Liver (tissue), 9 donors: ENCODE measurements around the gene NAV2. TPM values are rescaled to one million over a fixed set of nuclear protein-coding genes. Genes with fewer than 3 reads are reported as not detected.
A peak's percentile ranks its signal among the peaks of the same experiment; 100 is the strongest.

Experiments used
- DNase-seq: peaks from one replicate; pipeline ENCODE4 v3.0.0-alpha.2; 2017; ENCODE audit warnings: low spot score
- H3K27ac ChIP-seq, 2 donors: one replicate each; pipeline ENCODE4 v1.7.0; 2013; ENCODE audit warnings: inconsistent platforms in 2 of 2, low read length in 2 of 2, control low read depth in 1 of 2, low read depth in 1 of 2, mild to moderate bottlenecking in 1 of 2
- H3K27me3 ChIP-seq, 4 donors: one replicate each; pipeline versions ENCODE4 v1.6.1 to v1.7.0; 2013; ENCODE audit warnings: low read length in 3 of 4, inconsistent platforms in 1 of 4, mild to moderate bottlenecking in 1 of 4, moderate library complexity in 1 of 4; ENCODE audit not compliant: control insufficient read depth in 4 of 4, insufficient read depth in 4 of 4
- H3K36me3 ChIP-seq, 4 donors: one replicate each; pipeline versions ENCODE4 v1.6.1 to v1.7.0; 2013; ENCODE audit warnings: low read length in 3 of 4, mild to moderate bottlenecking in 3 of 4, low read depth in 1 of 4, moderate library complexity in 1 of 4; ENCODE audit not compliant: control insufficient read depth in 4 of 4, insufficient read depth in 3 of 4
- H3K4me1 ChIP-seq, 4 donors: one replicate each; pipeline versions ENCODE4 v1.6.1 to v1.7.0; 2013; ENCODE audit warnings: low read length in 3 of 4, mild to moderate bottlenecking in 3 of 4, moderate library complexity in 1 of 4; ENCODE audit not compliant: control insufficient read depth in 4 of 4, insufficient read depth in 4 of 4
- H3K4me3 ChIP-seq, 3 donors: one replicate each; pipeline versions ENCODE4 v1.6.1 to v1.7.0; 2013; ENCODE audit warnings: low read length in 3 of 3, control low read depth in 1 of 3, low read depth in 1 of 3, mild to moderate bottlenecking in 1 of 3
- H3K9ac ChIP-seq, 2 donors: one replicate each; pipeline ENCODE4 v1.7.0; 2013; ENCODE audit warnings: low read length in 2 of 2, mild to moderate bottlenecking in 2 of 2, moderate library complexity in 2 of 2, control low read depth in 1 of 2, low read depth in 1 of 2
- H3K9me3 ChIP-seq, 4 donors: one replicate each; pipeline versions ENCODE4 v1.6.1 to v1.7.0; 2013; ENCODE audit warnings: low read length in 3 of 4; ENCODE audit not compliant: control insufficient read depth in 4 of 4
- EGR1 ChIP-seq, 2 donors: IDR thresholded peaks; 2 replicates each; pipeline ENCODE4 v1.6.1; 2016 to 2018; ENCODE audit warnings: antibody characterized with exemption in 2 of 2, low read depth in 2 of 2
- FOXA1 ChIP-seq: IDR thresholded peaks from 2 replicates; pipeline ENCODE4 v1.6.1; 2016; ENCODE audit warnings: antibody characterized with exemption
- FOXA2 ChIP-seq: IDR thresholded peaks from 2 replicates; pipeline ENCODE4 v1.6.1; 2016; ENCODE audit warnings: antibody characterized with exemption
- GABPA ChIP-seq, 2 donors: IDR thresholded peaks in 1 of 2; conservative IDR thresholded peaks in 1 of 2; 2 replicates each; pipeline ENCODE4 v1.6.1; 2016; ENCODE audit warnings: antibody characterized with exemption in 2 of 2, mild to moderate bottlenecking in 1 of 2, moderate library complexity in 1 of 2
- HNF4G ChIP-seq: IDR thresholded peaks from 2 replicates; pipeline ENCODE4 v1.6.1; 2016; ENCODE audit warnings: antibody characterized with exemption
- JUND ChIP-seq, 2 donors: IDR thresholded peaks; 2 replicates each; pipeline ENCODE4 v1.6.1; 2016; ENCODE audit warnings: antibody characterized with exemption in 2 of 2
- NR2F2 ChIP-seq: IDR thresholded peaks from 2 replicates; pipeline ENCODE4 v1.6.1; 2016; ENCODE audit warnings: antibody characterized with exemption
- RAD21 ChIP-seq, 2 donors: IDR thresholded peaks; 2 replicates each; pipeline ENCODE4 v1.6.1; 2016; ENCODE audit warnings: antibody characterized with exemption in 2 of 2, mild to moderate bottlenecking in 2 of 2
- SP1 ChIP-seq: IDR thresholded peaks from 2 replicates; pipeline ENCODE4 v1.6.1; 2018; ENCODE audit warnings: antibody characterized with exemption, mild to moderate bottlenecking
- YY1 ChIP-seq: IDR thresholded peaks from 2 replicates; pipeline ENCODE4 v1.6.1; 2016; ENCODE audit warnings: antibody characterized with exemption, mild to moderate bottlenecking
- WGBS: extraction: QIAGEN DNeasy Blood & Tissue Kit; methylation state at CpG from one replicate; pipeline ENCODE4 v1.1.7; 2013; 5-methylcytosine and 5-hydroxymethylcytosine counted together
- polyA plus RNA-seq, 2 donors: library from polyadenylated mRNA; stranded (reverse) in 1 of 2; unstranded in 1 of 2; fragments of 200-250 nt in 1 of 2; fragments of >200 nt in 1 of 2; fragmentation: Nextera tagmentation in 1 of 2; extraction: Ambion mirVana in 1 of 2; gene quantifications; one replicate each; pipeline versions ENCODE4 v1.2.1 to v1.2.3, GENCODE V29; 2013 to 2015
- total RNA-seq, 2 donors: library from RNA; depleted of rRNA; stranded (reverse); fragments of >200 nt; gene quantifications; one replicate each; pipeline ENCODE4 v1.2.3, GENCODE V29; 2014
- TF ChIP-seq, protein P1 (sequence below): IDR thresholded peaks from 2 replicates; pipeline ENCODE4 v1.6.1; 2016; ENCODE audit warnings: antibody characterized with exemption
- TF ChIP-seq, protein P2 (sequence below): IDR thresholded peaks from 2 replicates; pipeline ENCODE4 v1.6.1; 2016; ENCODE audit warnings: antibody characterized with exemption, mild to moderate bottlenecking
- TF ChIP-seq, protein P3 (sequence below): IDR thresholded peaks from 2 replicates; pipeline ENCODE4 v1.6.1; 2016; ENCODE audit warnings: antibody characterized with exemption
- TF ChIP-seq, protein P4 (sequence below): IDR thresholded peaks from 2 replicates; pipeline ENCODE4 v1.6.1; 2016; ENCODE audit warnings: antibody characterized with exemption
- donor health status: healthy.
- donor health status: healthy.
- donor health status: healthy.
- donor health status: healthy.
- donor health status: healthy.

The NAV2 gene
- total and polyA plus RNA-seq, 4 donors = 6.3 to 20.5 (median 11.6) TPM

DNA sequence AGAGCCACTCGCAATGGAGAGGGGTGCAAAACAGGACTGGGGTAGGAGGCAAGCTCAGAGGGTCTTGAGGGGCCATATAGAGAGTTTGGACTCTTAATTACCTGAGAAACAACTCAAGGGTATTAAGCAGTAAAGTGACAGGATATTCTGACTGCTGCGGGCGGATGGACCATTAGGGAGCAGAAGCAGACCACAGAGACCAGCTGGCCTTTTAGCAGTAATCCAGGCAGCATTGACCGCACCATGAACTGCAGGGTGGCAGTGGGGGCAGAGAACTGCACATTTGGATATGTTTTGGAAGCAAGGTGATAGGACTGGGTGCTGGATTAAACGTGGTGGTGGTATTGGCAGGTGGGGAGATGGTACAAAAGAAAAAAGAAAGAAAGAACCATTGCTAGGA lies 322.3 kb downstream of the NAV2 start:
- Histone ChIP-seq H3K9ac (peak overlapping the region in 1 of 2 donors; percentile 60), H3K36me3 (peaks cover 0 to 8% (median 0%) of the 10 kb centered on the region in 4 donors), H3K4me3 (no peak overlapping the region), H3K27me3 (no peaks in the 10 kb centered on the region), H3K27ac (peak overlapping the region; percentile 86 to 96), H3K9me3 (no peaks in the 10 kb centered on the region), H3K4me1 (peaks cover 5 to 40% (median 11%) of the 10 kb centered on the region in 4 donors)
- WGBS = 83% methylated on average over 5 of the region's 5 CpGs
- no peak for DNase-seq
- TF ChIP-seq YY1 (no peak), RAD21 (IDR thresholded peaks at IDR 0.05) (no peak), JUND (IDR thresholded peaks at IDR 0.05) (no peak), NR2F2 (no peak), HNF4G (no peak), FOXA1 (no peak), GABPA (IDR thresholded peaks at IDR 0.05 in 1 of 2, conservative IDR thresholded peaks at IDR 0.05 in 1 of 2) (no peak), FOXA2 (no peak), EGR1 (IDR thresholded peaks at IDR 0.05; ENCODE audit: low read depth in 2 of 2) (no peak), SP1 (no peak)
- TF ChIP-seq, protein P1, sequence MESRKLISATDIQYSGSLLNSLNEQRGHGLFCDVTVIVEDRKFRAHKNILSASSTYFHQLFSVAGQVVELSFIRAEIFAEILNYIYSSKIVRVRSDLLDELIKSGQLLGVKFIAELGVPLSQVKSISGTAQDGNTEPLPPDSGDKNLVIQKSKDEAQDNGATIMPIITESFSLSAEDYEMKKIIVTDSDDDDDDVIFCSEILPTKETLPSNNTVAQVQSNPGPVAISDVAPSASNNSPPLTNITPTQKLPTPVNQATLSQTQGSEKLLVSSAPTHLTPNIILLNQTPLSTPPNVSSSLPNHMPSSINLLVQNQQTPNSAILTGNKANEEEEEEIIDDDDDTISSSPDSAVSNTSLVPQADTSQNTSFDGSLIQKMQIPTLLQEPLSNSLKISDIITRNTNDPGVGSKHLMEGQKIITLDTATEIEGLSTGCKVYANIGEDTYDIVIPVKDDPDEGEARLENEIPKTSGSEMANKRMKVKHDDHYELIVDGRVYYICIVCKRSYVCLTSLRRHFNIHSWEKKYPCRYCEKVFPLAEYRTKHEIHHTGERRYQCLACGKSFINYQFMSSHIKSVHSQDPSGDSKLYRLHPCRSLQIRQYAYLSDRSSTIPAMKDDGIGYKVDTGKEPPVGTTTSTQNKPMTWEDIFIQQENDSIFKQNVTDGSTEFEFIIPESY = no peak
- TF ChIP-seq, protein P2, sequence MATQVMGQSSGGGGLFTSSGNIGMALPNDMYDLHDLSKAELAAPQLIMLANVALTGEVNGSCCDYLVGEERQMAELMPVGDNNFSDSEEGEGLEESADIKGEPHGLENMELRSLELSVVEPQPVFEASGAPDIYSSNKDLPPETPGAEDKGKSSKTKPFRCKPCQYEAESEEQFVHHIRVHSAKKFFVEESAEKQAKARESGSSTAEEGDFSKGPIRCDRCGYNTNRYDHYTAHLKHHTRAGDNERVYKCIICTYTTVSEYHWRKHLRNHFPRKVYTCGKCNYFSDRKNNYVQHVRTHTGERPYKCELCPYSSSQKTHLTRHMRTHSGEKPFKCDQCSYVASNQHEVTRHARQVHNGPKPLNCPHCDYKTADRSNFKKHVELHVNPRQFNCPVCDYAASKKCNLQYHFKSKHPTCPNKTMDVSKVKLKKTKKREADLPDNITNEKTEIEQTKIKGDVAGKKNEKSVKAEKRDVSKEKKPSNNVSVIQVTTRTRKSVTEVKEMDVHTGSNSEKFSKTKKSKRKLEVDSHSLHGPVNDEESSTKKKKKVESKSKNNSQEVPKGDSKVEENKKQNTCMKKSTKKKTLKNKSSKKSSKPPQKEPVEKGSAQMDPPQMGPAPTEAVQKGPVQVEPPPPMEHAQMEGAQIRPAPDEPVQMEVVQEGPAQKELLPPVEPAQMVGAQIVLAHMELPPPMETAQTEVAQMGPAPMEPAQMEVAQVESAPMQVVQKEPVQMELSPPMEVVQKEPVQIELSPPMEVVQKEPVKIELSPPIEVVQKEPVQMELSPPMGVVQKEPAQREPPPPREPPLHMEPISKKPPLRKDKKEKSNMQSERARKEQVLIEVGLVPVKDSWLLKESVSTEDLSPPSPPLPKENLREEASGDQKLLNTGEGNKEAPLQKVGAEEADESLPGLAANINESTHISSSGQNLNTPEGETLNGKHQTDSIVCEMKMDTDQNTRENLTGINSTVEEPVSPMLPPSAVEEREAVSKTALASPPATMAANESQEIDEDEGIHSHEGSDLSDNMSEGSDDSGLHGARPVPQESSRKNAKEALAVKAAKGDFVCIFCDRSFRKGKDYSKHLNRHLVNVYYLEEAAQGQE = no peak
- TF ChIP-seq, protein P3, sequence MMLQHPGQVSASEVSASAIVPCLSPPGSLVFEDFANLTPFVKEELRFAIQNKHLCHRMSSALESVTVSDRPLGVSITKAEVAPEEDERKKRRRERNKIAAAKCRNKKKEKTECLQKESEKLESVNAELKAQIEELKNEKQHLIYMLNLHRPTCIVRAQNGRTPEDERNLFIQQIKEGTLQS = no peak

DNA sequence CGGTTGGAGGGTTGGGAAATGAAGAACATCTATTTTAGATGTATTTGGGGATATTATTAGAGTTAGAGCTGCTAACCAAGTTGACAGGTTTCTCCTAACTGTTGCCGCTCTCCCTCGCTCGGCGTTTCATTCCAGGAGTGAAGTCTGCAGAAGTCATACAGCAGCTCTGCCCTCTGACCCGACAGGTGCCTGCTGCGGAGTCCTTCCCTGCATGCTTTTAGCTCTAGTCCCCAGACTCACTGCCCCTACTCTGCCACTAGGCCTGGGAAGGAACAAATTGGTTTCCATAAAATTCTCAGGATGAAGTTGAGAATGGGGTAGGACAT lies 322.7 kb downstream of the NAV2 start:
- Histone ChIP-seq H3K4me1 (peaks cover 4 to 38% (median 11%) of the 10 kb centered on the region in 4 donors), H3K9me3 (no peaks in the 10 kb centered on the region), H3K9ac (peak overlapping the region in 1 of 2 donors; percentile 60), H3K27ac (peak overlapping the region; percentile 86 to 96), H3K4me3 (no peak overlapping the region), H3K27me3 (no peaks in the 10 kb centered on the region), H3K36me3 (peaks cover 0 to 8% (median 0%) of the 10 kb centered on the region in 4 donors)
- TF ChIP-seq, protein P4, sequence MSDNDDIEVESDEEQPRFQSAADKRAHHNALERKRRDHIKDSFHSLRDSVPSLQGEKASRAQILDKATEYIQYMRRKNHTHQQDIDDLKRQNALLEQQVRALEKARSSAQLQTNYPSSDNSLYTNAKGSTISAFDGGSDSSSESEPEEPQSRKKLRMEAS = peak; percentile 22
- no peak for TF ChIP-seq JUND (IDR thresholded peaks at IDR 0.05)
- 63% methylated on average over 7 of the region's 7 CpGs for WGBS
- no peak for DNase-seq
